GM12891 (cell line): ENCODE measurements around the gene SFMBT2.

Experiments
- PAX5 ChIP-seq: IDR thresholded peaks from 2 replicates; pipeline ENCODE4 v1.6.1; 2011; ENCODE audit warnings: low read length, moderate library complexity, mild to moderate bottlenecking; ENCODE audit not compliant: insufficient read depth, severe bottlenecking
- POLR2AphosphoS5 ChIP-seq: IDR thresholded peaks from 2 replicates; pipeline ENCODE4 v1.6.1; 2011; ENCODE audit warnings: low read depth, low read length, control low read depth
- TAF1 ChIP-seq: IDR thresholded peaks from 2 replicates; pipeline ENCODE4 v1.6.1; 2011; ENCODE audit warnings: low read depth, low read length, control low read depth

GRCh38 chr10:7363700-7364099 is 47.1 kb downstream of the SFMBT2 start:
- TF ChIP-seq POLR2AphosphoS5 (no peak), PAX5 (no peak), TAF1 (no peak)
